SK-N-SH treated with all-trans-retinoic acid at 6 μM for 48 hours (cell line): Measurements from ENCODE around the gene NAALADL2.

Experiments
- RARB ChIP-seq: fragments of 250-450 bp; sonication (Bioruptor Pico); IDR thresholded peaks from 2 replicates; pipeline ENCODE4 v1.8.0; 2021; ENCODE audit warnings: mild to moderate bottlenecking, moderate library complexity
- ZFP30 ChIP-seq: fragments of 450-650 bp; formaldehyde crosslinking; IDR thresholded peaks from 2 replicates; pipeline ENCODE4 v1.5.0; 2022; ENCODE audit warnings: mild to moderate bottlenecking, moderate library complexity

DNA sequence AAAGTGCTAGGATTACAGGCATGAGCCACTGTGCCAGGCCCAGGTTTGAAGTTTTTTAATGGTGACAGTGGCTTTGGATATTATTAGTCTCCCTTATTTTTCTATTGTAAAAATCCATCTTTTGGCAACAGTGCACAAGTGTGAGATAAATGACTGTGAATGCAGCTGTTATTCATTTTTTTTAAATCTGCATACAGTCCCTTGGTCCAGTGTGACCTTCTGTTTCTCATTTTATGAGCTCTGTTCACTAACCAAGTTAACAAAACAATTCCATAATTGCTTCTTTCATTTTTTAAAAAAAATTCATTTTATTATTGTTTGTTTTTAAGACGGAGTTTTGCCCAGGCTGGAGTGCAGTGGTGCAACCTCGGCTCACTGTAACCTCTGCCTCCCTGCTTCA, 381.8 kb downstream of the NAALADL2 start:
- TF ChIP-seq RARB (no peak), ZFP30 (CRISPR knock-in tag) (no peak)
